ENCODE data around the gene MYADML2. TPM values are rescaled to one million over a fixed set of nuclear protein-coding genes. Genes with fewer than 3 reads are reported as not detected.

MYADML2 gene
- total RNA-seq, 1 experiment from 2014 or later: not detected

GRCh38 chr17:81939881-81940385 is 7.1 kb downstream of the MYADML2 start:
- DNase-seq: no peak
- no peak overlapping the region for H3K4me2 ChIP-seq (ENCODE audit: low read length)

GRCh38 chr17:81939218-81939617 is 7.8 kb downstream of the MYADML2 start:
- peaks cover 19% of the 10 kb centered on the region for H3K79me2 ChIP-seq (ENCODE audit: low read length)
- H3K4me1 ChIP-seq (ENCODE audit: insufficient read depth, low read length): peaks cover 10% of the 10 kb centered on the region
- H3F3A ChIP-seq (ENCODE audit: low read length, unreplicated experiment): no peaks in the 10 kb centered on the region
- intact Hi-C loops (cut with micrococcal nuclease): no loop called here
- no peaks in the 10 kb centered on the region for H3K36me3 ChIP-seq (ENCODE audit: low read depth, low read length)
- ATAC-seq (no peak), DNase-seq (no peak)
- H3K4me2 ChIP-seq (ENCODE audit: low read length): no peak overlapping the region
- BruUV-seq (replicated peaks): no TSS peak
- no peaks in the 10 kb centered on the region for H4K20me1 ChIP-seq (ENCODE audit: low read length)
- no peak overlapping the region for H3K9ac ChIP-seq (ENCODE audit: low read length)
- no peak for TF ChIP-seq EZH2phosphoT487 (IDR thresholded peaks at IDR 0.05; ENCODE audit: borderline replicate concordance, low read length)
- TF ChIP-seq EZH2 (IDR thresholded peaks at IDR 0.05; ENCODE audit: low read length, unreplicated experiment): no peak
- no peak for TF ChIP-seq CTCF (conservative IDR thresholded peaks at IDR 0.05; ENCODE audit: low read depth, low read length)
- H3K27me3 ChIP-seq (ENCODE audit: low read length): no peaks in the 10 kb centered on the region
- H2AFZ ChIP-seq (ENCODE audit: low read length): no peak overlapping the region
- no peak overlapping the region for H3K4me3 ChIP-seq (ENCODE audit: low read length)
- no peak overlapping the region for H3K27ac ChIP-seq (ENCODE audit: low read length)
- POLR2A ChIA-PET (ENCODE audit: unreplicated experiment): no interaction called here
- no peaks in the 10 kb centered on the region for H3K9me2 ChIP-seq (replicated peaks; ENCODE audit: low read length)
- CTCF ChIA-PET: no interaction called here
- no peaks in the 10 kb centered on the region for H3K9me3 ChIP-seq (ENCODE audit: low read length)

More at GRCh38 chr17:81939881-81940385, 7.1 kb downstream of the MYADML2 start:
- intact Hi-C loops (cut with micrococcal nuclease): no loop called here
- Histone ChIP-seq H3K79me2 (ENCODE audit: low read length) (peaks cover 19% of the 10 kb centered on the region), H3K9me2 (replicated peaks; ENCODE audit: low read length) (no peaks in the 10 kb centered on the region), H2AFZ (ENCODE audit: low read length) (no peak overlapping the region), H3F3A (ENCODE audit: low read length, unreplicated experiment) (no peaks in the 10 kb centered on the region), H3K9me3 (ENCODE audit: low read length) (no peaks in the 10 kb centered on the region), H3K4me1 (ENCODE audit: insufficient read depth, low read length) (peaks cover 10% of the 10 kb centered on the region), H3K4me3 (ENCODE audit: low read length) (no peak overlapping the region), H3K27me3 (ENCODE audit: low read length) (no peaks in the 10 kb centered on the region), H4K20me1 (ENCODE audit: low read length) (no peaks in the 10 kb centered on the region), H3K27ac (ENCODE audit: low read length) (no peak overlapping the region), H3K9ac (ENCODE audit: low read length) (no peak overlapping the region), H3K36me3 (ENCODE audit: low read depth, low read length) (no peaks in the 10 kb centered on the region)
- CTCF ChIA-PET: no interaction called here
- POLR2A ChIA-PET (ENCODE audit: unreplicated experiment): no interaction called here
- TF ChIP-seq EZH2 (IDR thresholded peaks at IDR 0.05; ENCODE audit: low read length, unreplicated experiment): no peak
- TF ChIP-seq CTCF (conservative IDR thresholded peaks at IDR 0.05; ENCODE audit: low read depth, low read length): no peak
- TF ChIP-seq EZH2phosphoT487 (IDR thresholded peaks at IDR 0.05; ENCODE audit: borderline replicate concordance, low read length): no peak
- no peak for ATAC-seq
- no TSS peak for BruUV-seq (replicated peaks)

GRCh38 chr17:81935709-81936084 is 11.3 kb downstream of the MYADML2 start:
- Histone ChIP-seq H4K20me1 (ENCODE audit: low read length) (no peaks in the 10 kb centered on the region), H3K9me3 (ENCODE audit: low read length) (no peaks in the 10 kb centered on the region), H3K36me3 (ENCODE audit: low read depth, low read length) (no peaks in the 10 kb centered on the region), H3K4me2 (ENCODE audit: low read length) (peak overlapping the region; percentile 98), H3K4me1 (ENCODE audit: insufficient read depth, low read length) (peaks cover 10% of the 10 kb centered on the region), H3F3A (ENCODE audit: low read length, unreplicated experiment) (no peaks in the 10 kb centered on the region), H3K9ac (ENCODE audit: low read length) (no peak overlapping the region), H3K4me3 (ENCODE audit: low read length) (peak overlapping the region; percentile 85), H3K27ac (ENCODE audit: low read length) (no peak overlapping the region), H3K27me3 (ENCODE audit: low read length) (no peaks in the 10 kb centered on the region), H3K79me2 (ENCODE audit: low read length) (peaks cover 19% of the 10 kb centered on the region), H2AFZ (ENCODE audit: low read length) (no peak overlapping the region), H3K9me2 (replicated peaks; ENCODE audit: low read length) (no peaks in the 10 kb centered on the region)
- intact Hi-C loops (cut with micrococcal nuclease): no loop called here
- CTCF ChIA-PET: no interaction called here
- TF ChIP-seq CTCF (conservative IDR thresholded peaks at IDR 0.05; ENCODE audit: low read depth, low read length) (no peak), EZH2phosphoT487 (IDR thresholded peaks at IDR 0.05; ENCODE audit: borderline replicate concordance, low read length) (no peak), EZH2 (IDR thresholded peaks at IDR 0.05; ENCODE audit: low read length, unreplicated experiment) (no peak)
- no TSS peak for BruUV-seq (replicated peaks)
- POLR2A ChIA-PET (ENCODE audit: unreplicated experiment): no interaction called here
- DNase-seq (no peak), ATAC-seq (no peak)
